ENCODE measurements around the gene SLCO1A2. TPM values are rescaled to one million over a fixed set of nuclear protein-coding genes. Genes with fewer than 3 reads are reported as not detected.

SLCO1A2 gene
- total RNA-seq, 1 experiment from 2014 or later, result not detected

- no peak for TF ChIP-seq CTCF (IDR thresholded peaks at IDR 0.05; ENCODE audit: unreplicated experiment)
- Mint-ChIP-seq H3K4me1 (ENCODE audit: insufficient read depth, unreplicated experiment) (no peaks in the 10 kb centered on the region), H3K27ac (ENCODE audit: low read depth, unreplicated experiment) (no peak overlapping the region), H3K27me3 (ENCODE audit: insufficient read depth, unreplicated experiment) (peaks cover 12% of the 10 kb centered on the region), H3K4me3 (ENCODE audit: unreplicated experiment) (no peak overlapping the region), H3K9me3 (ENCODE audit: unreplicated experiment) (no peaks in the 10 kb centered on the region), H3K36me3 (ENCODE audit: insufficient read depth, unreplicated experiment) (no peaks in the 10 kb centered on the region)
- no peak for DNase-seq (ENCODE audit: unreplicated experiment)
- no TSS peak for BruUV-seq (replicated peaks)
- intact Hi-C loops (cut with micrococcal nuclease), result loop anchor here (1.0 kb wide), 1 partner anchor 384 kb away; no protein-coding TSS in a partner anchor
- POLR2A ChIA-PET, result no interaction called here
- CTCF ChIA-PET, result interaction anchor here (0.5 to 1.4 kb wide), 10 partner anchors 13 to 722 kb away, joined by 3 to 4 read pairs (median 3); no protein-coding TSS in a partner anchor
Observed at GRCh38 chr12:21296348-21296747, 38.4 kb downstream of the SLCO1A2 start.

DNA sequence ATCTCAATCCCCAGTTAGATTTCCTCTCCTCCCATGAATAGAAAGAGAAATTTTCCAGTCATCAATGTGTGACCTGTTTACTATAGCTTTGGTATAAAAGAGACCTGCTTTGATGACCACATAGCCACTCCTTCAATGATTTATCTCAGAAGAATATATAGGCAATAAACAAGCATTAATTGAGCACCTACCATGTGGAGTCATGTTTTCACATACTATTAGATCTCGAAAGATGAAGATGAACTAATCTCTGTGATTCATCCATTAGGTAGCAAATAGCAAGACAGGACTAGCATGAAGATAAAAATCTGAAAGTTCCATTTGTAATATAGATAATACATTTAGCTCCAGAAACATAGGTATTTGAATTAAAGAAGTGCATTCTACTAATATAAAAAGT is 40.5 kb downstream of the SLCO1A2 start:
- peaks cover 29% of the 10 kb centered on the region for H3K27me3 Mint-ChIP-seq (ENCODE audit: insufficient read depth, unreplicated experiment)
- no TSS peak for BruUV-seq (replicated peaks)
- H3K4me3 Mint-ChIP-seq (ENCODE audit: unreplicated experiment), result no peak overlapping the region
- no peaks in the 10 kb centered on the region for H3K4me1 Mint-ChIP-seq (ENCODE audit: insufficient read depth, unreplicated experiment)
- DNase-seq (ENCODE audit: unreplicated experiment), result no peak
- no peaks in the 10 kb centered on the region for H3K9me3 Mint-ChIP-seq (ENCODE audit: unreplicated experiment)
- no peak overlapping the region for H3K27ac Mint-ChIP-seq (ENCODE audit: low read depth, unreplicated experiment)
- ChIA-PET CTCF (no interaction called here), POLR2A (no interaction called here)
- TF ChIP-seq CTCF (IDR thresholded peaks at IDR 0.05; ENCODE audit: unreplicated experiment), result no peak
- intact Hi-C loops (cut with micrococcal nuclease), result no loop called here
- no peaks in the 10 kb centered on the region for H3K36me3 Mint-ChIP-seq (ENCODE audit: insufficient read depth, unreplicated experiment)

- DNase-seq (ENCODE audit: unreplicated experiment), result no peak
- POLR2A ChIA-PET, result interaction anchor here (0.6 kb wide), 1 partner anchor 33 kb away, joined by 3 read pairs; no protein-coding TSS in a partner anchor
- intact Hi-C loops (cut with micrococcal nuclease), result no loop called here
- no peak for TF ChIP-seq CTCF (IDR thresholded peaks at IDR 0.05; ENCODE audit: unreplicated experiment)
- H3K9me3 Mint-ChIP-seq (ENCODE audit: unreplicated experiment), result no peaks in the 10 kb centered on the region
- no peaks in the 10 kb centered on the region for H3K36me3 Mint-ChIP-seq (ENCODE audit: insufficient read depth, unreplicated experiment)
- CTCF ChIA-PET, result interaction anchor here (0.6 kb wide), 1 partner anchor 388 kb away, joined by 3 read pairs; no protein-coding TSS in a partner anchor
- H3K27me3 Mint-ChIP-seq (ENCODE audit: insufficient read depth, unreplicated experiment), result peaks cover 30% of the 10 kb centered on the region
- no peak overlapping the region for H3K27ac Mint-ChIP-seq (ENCODE audit: low read depth, unreplicated experiment)
- H3K4me3 Mint-ChIP-seq (ENCODE audit: unreplicated experiment), result no peak overlapping the region
- no TSS peak for BruUV-seq (replicated peaks)
- no peaks in the 10 kb centered on the region for H3K4me1 Mint-ChIP-seq (ENCODE audit: insufficient read depth, unreplicated experiment)
Observed at GRCh38 chr12:21292111-21292510, 42.6 kb downstream of the SLCO1A2 start.

- intact Hi-C loops (cut with micrococcal nuclease), result no loop called here
- H3K9me3 Mint-ChIP-seq (ENCODE audit: unreplicated experiment), result no peaks in the 10 kb centered on the region
- H3K27me3 Mint-ChIP-seq (ENCODE audit: insufficient read depth, unreplicated experiment), result peaks cover 30% of the 10 kb centered on the region
- TF ChIP-seq CTCF (IDR thresholded peaks at IDR 0.05; ENCODE audit: unreplicated experiment), result no peak
- H3K4me1 Mint-ChIP-seq (ENCODE audit: insufficient read depth, unreplicated experiment), result no peaks in the 10 kb centered on the region
- no peak for DNase-seq (ENCODE audit: unreplicated experiment)
- BruUV-seq (replicated peaks), result no TSS peak
- no peak overlapping the region for H3K4me3 Mint-ChIP-seq (ENCODE audit: unreplicated experiment)
- ChIA-PET POLR2A (interaction anchor here (0.7 kb wide), 1 partner anchor 299 kb away, joined by 3 read pairs; no protein-coding TSS in a partner anchor), CTCF (interaction anchor here (0.6 kb wide), 1 partner anchor 393 kb away, joined by 3 read pairs; no protein-coding TSS in a partner anchor)
- no peak overlapping the region for H3K27ac Mint-ChIP-seq (ENCODE audit: low read depth, unreplicated experiment)
- H3K36me3 Mint-ChIP-seq (ENCODE audit: insufficient read depth, unreplicated experiment), result no peaks in the 10 kb centered on the region
Observed at GRCh38 chr12:21289698-21290097, 45.0 kb downstream of the SLCO1A2 start.
